LHCN-M2 (cell line): Measurements from ENCODE around the gene ATXN7L1. TPM values are rescaled to one million over a fixed set of nuclear protein-coding genes. Genes with fewer than 3 reads are reported as not detected.
"Not testable (repeated sequence)": the region's sequence is repeated elsewhere in the genome, so short reads cannot be mapped to it uniquely, and the experiment has no call there.

Source experiments
- DNase-seq: peaks from one replicate; pipeline ENCODE4 v3.0.0-alpha.2; 2012; ENCODE audit warnings: low read depth
- total RNA-seq: library from RNA; depleted of rRNA; stranded (reverse); fragments of >200 nt; gene quantifications from 2 replicates; pipeline ENCODE4 v1.2.3, GENCODE V29; 2014

ATXN7L1 gene
- total RNA-seq, 1 experiment from 2014 or later, result 6.4 TPM

DNA sequence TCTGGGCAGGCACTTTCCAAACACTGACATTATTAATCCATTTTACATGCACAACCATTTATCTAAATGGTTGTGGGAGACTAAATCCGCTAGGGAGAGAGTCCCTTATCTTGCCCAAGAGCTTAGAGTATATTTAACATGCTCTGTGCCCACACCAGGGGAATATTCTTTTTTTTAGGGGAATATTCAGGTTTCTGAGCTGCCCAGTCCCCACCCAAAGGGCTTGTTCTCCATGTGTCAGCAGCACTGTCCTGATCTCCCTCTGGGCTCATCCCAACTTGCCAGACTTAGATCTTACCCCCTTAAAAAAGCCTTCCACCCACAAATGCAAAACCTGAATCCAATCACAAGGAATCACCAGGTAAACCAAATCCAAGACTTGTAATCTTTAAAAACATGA lies 132.1 kb downstream of the ATXN7L1 start:
- no peak for DNase-seq

- DNase-seq, result no peak
Observed at GRCh38 chr7:105743351-105744090, 132.9 kb downstream of the ATXN7L1 start.

GRCh38 chr7:105742787-105743186 lies 133.6 kb downstream of the ATXN7L1 start:
- DNase-seq, result no peak

DNA sequence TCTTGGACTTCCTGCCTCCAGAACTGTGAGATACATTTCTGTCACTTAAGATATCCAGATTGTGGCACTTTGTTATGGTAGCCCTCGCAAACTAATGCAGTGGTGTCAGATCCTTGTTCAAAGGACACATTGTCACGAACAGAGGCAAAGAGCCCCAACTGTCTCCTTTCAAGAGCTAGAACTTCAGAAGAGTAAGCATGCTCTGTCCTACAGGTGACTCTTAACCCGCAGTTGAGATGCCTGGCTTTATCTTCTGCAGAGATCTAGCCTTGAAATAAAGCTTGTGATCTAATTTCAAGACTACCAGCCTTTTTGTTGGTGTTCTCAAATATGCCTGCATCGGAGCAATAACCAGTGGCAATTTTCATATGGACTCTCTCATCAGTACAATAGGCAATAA lies 134.4 kb downstream of the ATXN7L1 start:
- no peak for DNase-seq

DNA sequence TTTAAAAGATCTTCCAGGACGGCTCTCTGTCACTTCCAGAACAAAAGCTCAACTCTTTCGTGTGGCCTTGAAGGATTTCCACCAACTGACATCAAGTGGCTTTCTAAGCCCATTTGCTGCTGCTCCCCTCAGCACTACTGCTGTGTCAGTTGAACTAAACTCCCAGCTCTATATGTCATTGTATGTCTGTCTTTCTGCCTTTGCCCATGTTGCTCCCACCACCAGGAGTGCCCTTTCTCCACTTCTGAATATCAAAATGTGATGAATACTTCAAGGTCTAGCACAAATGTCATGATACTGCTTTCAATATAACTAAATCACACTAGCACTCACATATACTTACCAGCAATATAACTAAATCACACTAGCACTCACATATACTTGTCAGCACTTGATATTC lies 138.3 kb downstream of the ATXN7L1 start:
- DNase-seq, result no peak

GRCh38 chr7:105734233-105734632 lies 142.2 kb downstream of the ATXN7L1 start:
- peak; percentile 62 for DNase-seq

- DNase-seq, result no peak
Observed at GRCh38 chr7:105731042-105731441, 145.4 kb downstream of the ATXN7L1 start.

DNA sequence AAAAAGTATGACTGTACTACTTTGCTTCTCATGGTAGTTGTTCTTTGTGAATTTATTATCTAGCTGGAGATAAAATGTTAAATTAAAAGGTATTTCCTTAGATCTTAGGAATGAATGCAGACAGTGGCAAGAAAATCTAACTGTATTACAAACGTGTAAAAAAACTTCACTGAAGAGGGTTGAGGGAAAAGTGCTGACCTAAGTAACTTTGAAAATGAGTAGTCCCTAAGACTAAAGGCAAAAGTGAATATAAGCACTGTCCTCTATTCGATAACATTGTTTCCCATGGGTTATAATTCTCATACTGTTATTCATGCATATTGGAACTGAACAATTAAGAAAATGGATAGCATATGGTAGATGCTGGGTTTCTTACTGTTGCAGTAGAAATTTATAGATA lies 148.4 kb downstream of the ATXN7L1 start:
- no peak for DNase-seq

GRCh38 chr7:105724688-105725087 lies 151.7 kb downstream of the ATXN7L1 start:
- no peak for DNase-seq

DNA sequence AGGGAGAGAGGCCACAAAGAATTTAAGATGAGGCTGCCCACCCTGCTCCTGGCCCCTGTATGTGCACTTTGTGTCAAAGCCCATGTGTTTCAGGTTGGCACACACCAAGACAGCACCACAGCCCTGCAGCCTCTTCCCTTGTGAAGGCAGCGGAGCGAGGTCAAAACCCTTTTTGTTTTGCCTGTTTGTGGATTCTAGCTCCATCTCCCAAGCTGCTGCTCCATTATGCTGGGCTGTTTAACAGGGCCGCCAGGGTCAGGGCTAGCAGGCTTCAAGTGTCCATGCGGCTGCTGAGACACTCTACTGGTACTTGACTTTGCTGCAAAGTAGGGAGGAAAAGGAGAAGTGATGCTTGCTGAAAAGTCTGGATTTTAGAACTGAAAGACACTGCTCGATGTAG lies 152.8 kb downstream of the ATXN7L1 start:
- DNase-seq, result no peak

GRCh38 chr7:105721571-105722104 lies 154.8 kb downstream of the ATXN7L1 start:
- DNase-seq, result no peak

DNA sequence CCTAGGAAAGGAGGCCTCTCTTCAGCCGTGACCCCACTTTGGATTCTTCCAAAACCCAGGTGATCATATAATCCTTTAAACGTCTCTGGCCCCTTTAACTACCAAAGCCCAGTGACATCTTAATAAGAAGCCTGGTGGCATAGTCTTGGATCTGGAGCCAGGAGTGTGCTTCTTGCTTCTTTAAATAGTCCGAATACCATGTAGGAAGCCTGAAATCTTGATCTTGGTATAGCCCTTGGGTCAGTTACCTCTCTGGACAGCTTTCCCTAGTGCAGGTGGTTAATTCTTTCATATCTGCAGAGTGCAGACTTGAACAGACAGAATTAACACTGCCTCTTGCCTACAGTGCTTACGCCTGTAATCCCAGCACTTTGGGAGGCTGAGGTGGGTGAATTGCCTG lies 156.5 kb downstream of the ATXN7L1 start:
- no peak for DNase-seq

DNA sequence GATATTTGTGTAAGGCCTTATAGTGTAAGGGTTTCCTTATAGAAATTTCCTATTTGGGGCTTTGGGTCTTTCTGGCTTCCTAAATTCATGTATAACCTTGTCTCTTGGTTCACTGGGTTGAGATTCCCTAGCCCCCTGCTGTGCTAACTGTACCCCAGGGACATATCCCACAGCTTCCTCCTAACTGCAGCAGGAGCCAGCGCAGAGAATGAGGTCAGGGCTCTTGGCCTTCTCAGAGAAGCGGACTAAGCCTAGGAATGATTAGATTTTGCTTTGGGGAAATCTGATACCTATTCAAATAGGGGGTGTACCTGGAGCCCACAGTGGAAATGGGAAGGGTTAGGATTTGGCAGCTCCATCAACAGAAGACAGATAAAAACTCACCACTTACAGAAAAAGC lies 157.0 kb downstream of the ATXN7L1 start:
- no peak for DNase-seq

DNA sequence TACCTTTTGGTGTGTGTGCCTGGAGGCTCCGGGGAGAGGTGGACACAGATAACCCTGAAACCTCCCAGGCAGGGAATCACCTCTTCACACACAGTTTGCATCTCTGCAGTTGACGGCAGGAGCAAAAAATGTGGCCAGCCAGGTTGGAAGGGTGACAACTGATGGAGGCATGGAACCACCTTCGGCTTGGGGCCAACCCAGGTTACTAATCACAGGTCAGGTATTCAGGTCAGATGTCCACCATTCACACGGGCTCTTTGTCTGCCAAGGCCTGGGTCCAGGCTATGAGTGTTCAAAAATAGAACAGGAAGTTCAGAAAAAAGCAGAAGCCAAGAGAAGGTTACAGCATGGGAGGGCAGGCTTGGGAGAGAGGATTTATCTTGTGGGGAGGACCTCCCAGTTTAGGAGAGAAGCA lies 157.9 kb downstream of the ATXN7L1 start:
- no peak for DNase-seq

DNA sequence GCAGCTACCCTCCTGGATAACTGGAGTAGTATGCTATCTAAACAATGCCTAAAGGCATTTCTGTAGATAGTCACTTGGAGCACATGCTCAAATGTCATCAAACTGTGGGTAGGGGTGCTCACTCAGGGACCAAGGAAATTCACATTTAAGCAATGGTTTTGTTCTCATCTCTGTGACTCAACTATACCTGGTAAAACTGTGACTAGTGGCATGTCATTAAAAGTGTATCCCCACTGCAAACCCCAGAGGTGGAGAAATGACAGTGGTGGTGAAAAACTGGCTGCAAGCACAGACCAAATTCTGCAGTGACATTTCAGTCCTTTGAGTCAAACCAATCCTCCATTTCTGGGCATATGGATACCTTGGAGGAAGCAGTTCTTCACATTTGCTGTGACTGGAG lies 160.9 kb downstream of the ATXN7L1 start:
- no peak for DNase-seq

- no peak for DNase-seq
Observed at GRCh38 chr7:105713488-105714465, 162.6 kb downstream of the ATXN7L1 start.

DNA sequence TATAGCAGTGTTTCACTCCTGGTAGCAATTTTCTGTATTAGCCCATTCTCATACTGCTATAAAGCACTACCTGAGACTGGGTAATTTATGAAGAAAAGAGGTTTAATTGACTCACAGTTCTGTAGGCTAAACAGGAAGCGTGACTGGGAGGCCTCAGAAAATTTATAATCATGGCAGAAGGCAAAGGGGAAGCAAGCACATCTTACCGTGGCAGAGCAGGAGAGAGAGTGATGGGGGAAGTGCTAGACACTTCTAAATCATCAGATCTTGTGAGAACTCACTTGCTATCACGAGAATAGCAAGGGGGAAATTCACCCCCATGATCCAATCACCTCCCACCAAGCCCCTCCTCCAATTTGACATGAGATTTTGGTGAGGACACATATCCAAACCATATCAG lies 163.5 kb downstream of the ATXN7L1 start:
- DNase-seq, result no peak

DNA sequence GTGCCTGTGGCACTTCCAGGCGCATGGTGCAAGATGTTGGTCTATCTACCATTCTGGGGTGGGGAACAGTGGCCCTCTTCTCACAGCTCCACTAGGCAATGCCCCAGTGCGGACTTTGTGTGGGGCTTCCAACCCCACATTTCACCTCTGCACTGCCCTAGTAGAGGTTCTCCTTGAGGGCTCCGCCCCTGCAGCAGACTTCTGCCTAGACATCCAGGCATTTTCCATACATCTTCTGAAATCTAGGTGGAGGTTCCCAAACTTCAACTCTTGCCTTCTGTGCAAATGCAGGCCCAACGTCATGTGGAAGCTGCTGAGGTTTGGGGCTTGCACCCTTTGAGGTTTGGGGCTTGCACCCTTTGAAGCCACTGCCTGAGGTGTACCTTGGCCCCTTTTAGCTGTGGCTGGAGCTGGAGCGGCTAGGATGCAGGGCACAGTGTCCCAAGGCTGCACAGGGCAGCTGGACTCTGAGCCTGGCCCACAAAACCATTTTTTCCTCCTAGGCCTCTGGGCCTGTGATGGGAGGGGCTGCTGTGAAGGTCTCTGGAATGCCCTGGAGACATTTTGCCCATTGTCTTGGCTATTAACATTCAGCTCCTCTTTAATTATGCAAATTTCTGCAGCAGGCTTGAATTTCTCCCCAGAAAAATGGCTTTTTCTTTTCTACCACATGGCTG lies 164.5 kb downstream of the ATXN7L1 start:
- DNase-seq, result no peak

DNA sequence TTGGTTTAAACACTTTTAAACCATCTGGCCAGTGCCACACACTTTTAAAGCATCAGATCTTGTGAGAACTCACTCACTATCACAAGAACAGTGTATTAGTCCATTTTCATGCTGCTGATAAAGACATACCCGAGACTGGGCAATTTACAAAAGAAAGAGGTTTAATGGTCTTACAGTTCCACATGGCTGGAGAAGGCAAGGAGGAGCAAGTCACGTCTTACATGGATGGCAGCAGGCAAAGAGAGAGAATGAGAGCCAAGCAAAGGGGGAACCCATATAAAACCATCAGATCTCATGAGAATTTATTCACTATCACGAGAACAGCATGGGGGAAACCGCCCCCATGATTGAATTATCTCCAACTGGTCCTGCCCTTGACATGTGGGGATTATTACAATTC lies 165.7 kb downstream of the ATXN7L1 start:
- DNase-seq, result not testable (repeated sequence)

GRCh38 chr7:105708763-105709080 lies 167.7 kb downstream of the ATXN7L1 start:
- no peak for DNase-seq

- DNase-seq, result no peak
Observed at GRCh38 chr7:105707967-105708762, 168.2 kb downstream of the ATXN7L1 start.
